Measurements from ENCODE around the gene ABLIM3. TPM values are rescaled to one million over a fixed set of nuclear protein-coding genes. Genes with fewer than 3 reads are reported as not detected.

Gene ABLIM3
- total and polyA plus RNA-seq, 2 experiments from 2014 or later: 0.19 to 2.2 TPM

- Histone ChIP-seq H2AFZ (no peak overlapping the region), H3K27ac (ENCODE audit: low read depth) (no peak overlapping the region), H3F3A (replicated peaks; ENCODE audit: low read depth) (no peaks in the 10 kb centered on the region), H3K4me3 (no peak overlapping the region), H3K27me3 (ENCODE audit: insufficient read depth) (no peaks in the 10 kb centered on the region), H3K36me3 (ENCODE audit: insufficient read depth) (no peaks in the 10 kb centered on the region), H3K4me2 (no peak overlapping the region), H3K79me2 (replicated peaks; ENCODE audit: insufficient read depth) (no peaks in the 10 kb centered on the region), H4K20me1 (replicated peaks; ENCODE audit: insufficient read depth) (no peaks in the 10 kb centered on the region), H3K4me1 (ENCODE audit: insufficient read depth) (no peaks in the 10 kb centered on the region), H3K9me2 (ENCODE audit: insufficient read depth) (no peaks in the 10 kb centered on the region)
- Mint-ChIP-seq H3K9me3 (no peaks in the 10 kb centered on the region), H3K27me3 (ENCODE audit: insufficient read depth, low read depth, poor library complexity) (peaks cover 4% of the 10 kb centered on the region), H3K27ac (no peak overlapping the region), H3K4me1 (no peaks in the 10 kb centered on the region), H3K4me3 (no peak overlapping the region), H3K36me3 (ENCODE audit: low read depth) (no peaks in the 10 kb centered on the region)
- TF ChIP-seq EZH2phosphoT487 (IDR thresholded peaks at IDR 0.05; ENCODE audit: unreplicated experiment): no peak
- TF ChIP-seq ZNF331 (CRISPR knock-in tag; IDR thresholded peaks at IDR 0.05; ENCODE audit: low read depth): no peak
- TF ChIP-seq NANOG (IDR thresholded peaks at IDR 0.05; ENCODE audit: borderline replicate concordance): no peak
- no peak for TF ChIP-seq CTCF (conservative IDR thresholded peaks at IDR 0.05; ENCODE audit: low read depth in 2 of 2)
- TF ChIP-seq ZNF114 (CRISPR knock-in tag; IDR thresholded peaks at IDR 0.05): no peak
- no peak for DNase-seq (ENCODE audit: low spot score)
- ATAC-seq: no peak
These were observed 80.0 kb downstream of the ABLIM3 start for GRCh38 chr5:149221326-149221725.

GRCh38 chr5:149221731-149222342 is 80.5 kb downstream of the ABLIM3 start:
- Mint-ChIP-seq H3K36me3 (ENCODE audit: low read depth) (no peaks in the 10 kb centered on the region), H3K4me1 (no peaks in the 10 kb centered on the region), H3K27me3 (ENCODE audit: insufficient read depth, low read depth, poor library complexity) (peaks cover 4% of the 10 kb centered on the region), H3K27ac (no peak overlapping the region), H3K4me3 (no peak overlapping the region), H3K9me3 (no peaks in the 10 kb centered on the region)
- Histone ChIP-seq H3K4me1 (ENCODE audit: insufficient read depth) (no peaks in the 10 kb centered on the region), H3K9me2 (ENCODE audit: insufficient read depth) (no peaks in the 10 kb centered on the region), H3K27ac (ENCODE audit: low read depth) (no peak overlapping the region), H3F3A (replicated peaks; ENCODE audit: low read depth) (no peaks in the 10 kb centered on the region), H4K20me1 (replicated peaks; ENCODE audit: insufficient read depth) (no peaks in the 10 kb centered on the region), H3K4me3 (no peak overlapping the region), H3K27me3 (ENCODE audit: insufficient read depth) (no peaks in the 10 kb centered on the region), H3K79me2 (replicated peaks; ENCODE audit: insufficient read depth) (no peaks in the 10 kb centered on the region), H3K4me2 (no peak overlapping the region), H2AFZ (no peak overlapping the region), H3K36me3 (ENCODE audit: insufficient read depth) (no peaks in the 10 kb centered on the region)
- no peak for DNase-seq (ENCODE audit: low spot score)
- ATAC-seq: no peak
- no peak for TF ChIP-seq EZH2phosphoT487 (IDR thresholded peaks at IDR 0.05; ENCODE audit: unreplicated experiment)
- no peak for TF ChIP-seq ZNF114 (CRISPR knock-in tag; IDR thresholded peaks at IDR 0.05)
- TF ChIP-seq, protein P1, sequence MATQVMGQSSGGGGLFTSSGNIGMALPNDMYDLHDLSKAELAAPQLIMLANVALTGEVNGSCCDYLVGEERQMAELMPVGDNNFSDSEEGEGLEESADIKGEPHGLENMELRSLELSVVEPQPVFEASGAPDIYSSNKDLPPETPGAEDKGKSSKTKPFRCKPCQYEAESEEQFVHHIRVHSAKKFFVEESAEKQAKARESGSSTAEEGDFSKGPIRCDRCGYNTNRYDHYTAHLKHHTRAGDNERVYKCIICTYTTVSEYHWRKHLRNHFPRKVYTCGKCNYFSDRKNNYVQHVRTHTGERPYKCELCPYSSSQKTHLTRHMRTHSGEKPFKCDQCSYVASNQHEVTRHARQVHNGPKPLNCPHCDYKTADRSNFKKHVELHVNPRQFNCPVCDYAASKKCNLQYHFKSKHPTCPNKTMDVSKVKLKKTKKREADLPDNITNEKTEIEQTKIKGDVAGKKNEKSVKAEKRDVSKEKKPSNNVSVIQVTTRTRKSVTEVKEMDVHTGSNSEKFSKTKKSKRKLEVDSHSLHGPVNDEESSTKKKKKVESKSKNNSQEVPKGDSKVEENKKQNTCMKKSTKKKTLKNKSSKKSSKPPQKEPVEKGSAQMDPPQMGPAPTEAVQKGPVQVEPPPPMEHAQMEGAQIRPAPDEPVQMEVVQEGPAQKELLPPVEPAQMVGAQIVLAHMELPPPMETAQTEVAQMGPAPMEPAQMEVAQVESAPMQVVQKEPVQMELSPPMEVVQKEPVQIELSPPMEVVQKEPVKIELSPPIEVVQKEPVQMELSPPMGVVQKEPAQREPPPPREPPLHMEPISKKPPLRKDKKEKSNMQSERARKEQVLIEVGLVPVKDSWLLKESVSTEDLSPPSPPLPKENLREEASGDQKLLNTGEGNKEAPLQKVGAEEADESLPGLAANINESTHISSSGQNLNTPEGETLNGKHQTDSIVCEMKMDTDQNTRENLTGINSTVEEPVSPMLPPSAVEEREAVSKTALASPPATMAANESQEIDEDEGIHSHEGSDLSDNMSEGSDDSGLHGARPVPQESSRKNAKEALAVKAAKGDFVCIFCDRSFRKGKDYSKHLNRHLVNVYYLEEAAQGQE (IDR thresholded peaks at IDR 0.05; ENCODE audit: unreplicated experiment): no peak
- TF ChIP-seq EZH2 (IDR thresholded peaks at IDR 0.05; ENCODE audit: low read depth, unreplicated experiment): no peak

Measured in GM23338 (cell line).